ENCODE results near the gene KSR2.
"Not testable (repeated sequence)": the region's sequence is repeated elsewhere in the genome, so short reads cannot be mapped to it uniquely, and the experiment has no call there.

Gene KSR2

DNA sequence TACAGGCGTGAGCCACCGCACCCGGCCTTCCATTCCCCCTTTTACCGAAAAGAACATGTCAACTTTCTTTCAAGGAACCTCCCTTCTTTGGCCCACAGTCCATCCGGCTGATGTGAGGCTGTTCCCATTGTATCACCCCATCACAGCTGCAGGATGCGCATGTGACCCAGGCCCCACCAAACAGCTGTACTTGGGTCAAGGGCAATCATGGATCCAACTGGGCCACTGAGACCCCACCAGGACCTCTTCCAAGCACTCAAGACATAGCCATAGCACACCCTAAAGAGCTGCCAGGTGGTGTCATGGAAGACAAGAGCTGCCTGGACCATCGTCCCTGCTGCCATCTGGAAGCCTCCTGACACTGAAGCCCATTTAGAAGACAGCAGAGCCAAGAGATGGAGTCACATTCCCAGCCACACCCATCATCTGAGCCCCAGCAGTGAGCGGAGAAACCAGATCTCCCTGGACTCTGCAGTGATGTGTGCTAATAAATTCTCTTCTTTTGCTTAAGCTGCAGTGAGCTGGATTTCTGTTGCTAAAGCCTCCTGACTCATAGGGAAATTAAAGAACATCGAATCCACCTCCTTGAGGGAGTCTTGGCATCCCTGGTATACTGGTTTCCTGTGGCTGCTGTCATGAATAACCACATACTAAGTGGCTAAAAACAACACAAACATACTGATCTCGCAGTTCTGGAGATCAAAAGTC, 105.6 kb downstream of the KSR2 start:
- H3K4me1 Mint-ChIP-seq (ENCODE audit: low read depth): no peaks in the 10 kb centered on the region
- H3K27me3 Mint-ChIP-seq: peaks cover 11% of the 10 kb centered on the region
- no peak overlapping the region for H3K4me3 Mint-ChIP-seq
- H3K9me3 Mint-ChIP-seq (ENCODE audit: low read depth): no peaks in the 10 kb centered on the region
- no peak overlapping the region for H3K27ac Mint-ChIP-seq
- H3K36me3 Mint-ChIP-seq: no peaks in the 10 kb centered on the region

DNA sequence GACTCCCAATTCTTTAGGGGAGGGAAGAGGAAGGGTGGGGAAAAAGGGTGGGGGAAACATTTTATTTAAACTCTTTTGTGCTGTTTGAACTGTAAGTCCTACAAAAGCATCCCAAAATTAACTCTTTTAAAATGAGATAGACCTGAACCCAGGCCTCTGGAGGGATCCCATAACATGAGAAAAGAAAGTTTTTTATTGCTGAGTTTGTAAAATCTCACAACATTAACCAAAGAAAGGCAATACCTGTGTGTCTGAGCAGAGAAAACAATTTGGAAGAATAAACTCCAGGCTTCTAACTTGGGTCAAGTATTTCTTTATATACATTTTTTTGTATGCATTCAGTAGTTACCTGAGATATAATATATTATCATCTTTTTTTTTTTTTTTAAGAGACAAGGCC, 107.1 kb downstream of the KSR2 start:
- Mint-ChIP-seq H3K4me3 (no peak overlapping the region), H3K27me3 (peaks cover 11% of the 10 kb centered on the region), H3K27ac (no peak overlapping the region), H3K9me3 (ENCODE audit: low read depth) (no peaks in the 10 kb centered on the region), H3K36me3 (no peaks in the 10 kb centered on the region), H3K4me1 (ENCODE audit: low read depth) (no peaks in the 10 kb centered on the region)

DNA sequence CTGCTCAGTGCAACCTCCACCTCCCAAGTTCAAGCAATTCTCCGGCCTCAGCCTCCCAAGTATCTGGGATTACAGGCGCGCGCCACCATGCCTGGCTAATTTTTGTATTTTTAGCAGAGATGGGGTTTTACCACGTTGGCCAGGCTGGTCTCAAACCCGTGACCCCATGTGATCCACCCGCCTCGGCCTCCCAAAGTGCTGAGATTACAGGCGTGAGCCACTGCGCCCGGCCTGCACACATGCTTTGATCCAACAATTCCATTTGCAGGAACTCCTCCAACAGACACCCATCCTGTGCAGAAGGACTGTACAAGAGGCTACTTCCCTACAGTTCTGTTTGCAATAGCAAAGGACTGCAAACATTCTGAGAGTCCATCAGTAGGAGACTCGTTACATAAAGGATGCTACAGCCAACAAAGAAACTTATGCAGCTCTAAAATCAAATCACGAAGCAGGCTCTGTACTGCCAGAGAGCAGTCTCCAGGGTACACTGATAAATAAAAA, 108.0 kb downstream of the KSR2 start:
- H3K4me1 Mint-ChIP-seq (ENCODE audit: low read depth); H3K27ac Mint-ChIP-seq; H3K4me3 Mint-ChIP-seq; H3K36me3 Mint-ChIP-seq; H3K9me3 Mint-ChIP-seq (ENCODE audit: low read depth): not testable (repeated sequence)
- peaks cover 11% of the 10 kb centered on the region for H3K27me3 Mint-ChIP-seq

- Mint-ChIP-seq H3K27ac (no peak overlapping the region), H3K27me3 (peaks cover 11% of the 10 kb centered on the region), H3K36me3 (no peaks in the 10 kb centered on the region), H3K9me3 (ENCODE audit: low read depth) (no peaks in the 10 kb centered on the region), H3K4me3 (no peak overlapping the region), H3K4me1 (ENCODE audit: low read depth) (no peaks in the 10 kb centered on the region)
These were observed 108.7 kb downstream of the KSR2 start for GRCh38 chr12:117860111-117860510.

GRCh38 chr12:117857632-117858612, 110.9 kb downstream of the KSR2 start:
- Mint-ChIP-seq H3K27me3 (peaks cover under 1% of the 10 kb centered on the region), H3K36me3 (no peaks in the 10 kb centered on the region), H3K9me3 (ENCODE audit: low read depth) (no peaks in the 10 kb centered on the region), H3K4me1 (ENCODE audit: low read depth) (no peaks in the 10 kb centered on the region), H3K27ac (no peak overlapping the region), H3K4me3 (no peak overlapping the region)

- H3K36me3 Mint-ChIP-seq; H3K4me3 Mint-ChIP-seq; H3K9me3 Mint-ChIP-seq (ENCODE audit: low read depth); H3K4me1 Mint-ChIP-seq (ENCODE audit: low read depth); H3K27ac Mint-ChIP-seq; H3K27me3 Mint-ChIP-seq: not testable (repeated sequence)
These were observed 111.7 kb downstream of the KSR2 start for GRCh38 chr12:117857139-117857538.

GRCh38 chr12:117855165-117855564, 113.6 kb downstream of the KSR2 start:
- Mint-ChIP-seq H3K27ac (no peak overlapping the region), H3K9me3 (ENCODE audit: low read depth) (no peaks in the 10 kb centered on the region), H3K36me3 (no peaks in the 10 kb centered on the region), H3K4me3 (no peak overlapping the region), H3K4me1 (ENCODE audit: low read depth) (no peaks in the 10 kb centered on the region), H3K27me3 (peaks cover under 1% of the 10 kb centered on the region)

GRCh38 chr12:117854339-117855012, 114.3 kb downstream of the KSR2 start:
- peaks cover 4% of the 10 kb centered on the region for H3K27me3 Mint-ChIP-seq
- H3K4me3 Mint-ChIP-seq: no peak overlapping the region
- no peak overlapping the region for H3K27ac Mint-ChIP-seq
- H3K9me3 Mint-ChIP-seq (ENCODE audit: low read depth): no peaks in the 10 kb centered on the region
- H3K36me3 Mint-ChIP-seq: no peaks in the 10 kb centered on the region
- H3K4me1 Mint-ChIP-seq (ENCODE audit: low read depth): no peaks in the 10 kb centered on the region

- H3K9me3 Mint-ChIP-seq (ENCODE audit: low read depth): no peaks in the 10 kb centered on the region
- peaks cover 4% of the 10 kb centered on the region for H3K27me3 Mint-ChIP-seq
- no peak overlapping the region for H3K27ac Mint-ChIP-seq
- no peaks in the 10 kb centered on the region for H3K4me1 Mint-ChIP-seq (ENCODE audit: low read depth)
- H3K36me3 Mint-ChIP-seq: no peaks in the 10 kb centered on the region
- H3K4me3 Mint-ChIP-seq: no peak overlapping the region
These were observed 115.2 kb downstream of the KSR2 start for GRCh38 chr12:117853600-117853999.

DNA sequence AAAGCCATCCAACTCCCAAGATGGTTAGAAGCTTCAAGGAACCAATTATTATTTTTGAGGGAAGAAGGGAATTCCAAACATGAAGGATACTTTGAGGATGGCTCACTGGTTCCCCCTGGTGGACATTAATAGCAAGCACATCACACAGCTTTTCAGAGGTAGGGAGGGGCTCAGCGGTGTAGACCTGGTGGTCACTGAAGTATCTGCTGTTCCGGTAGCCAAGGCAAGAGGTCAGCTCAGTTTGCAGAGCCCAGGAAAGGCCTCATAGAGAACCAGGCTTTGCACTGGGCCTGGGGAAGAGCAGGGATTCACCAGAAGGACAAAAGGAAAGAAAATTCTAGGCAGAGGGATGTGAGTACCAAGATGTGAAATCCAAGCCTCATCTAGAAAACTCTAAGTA, 118.7 kb downstream of the KSR2 start:
- Mint-ChIP-seq H3K36me3 (no peaks in the 10 kb centered on the region), H3K27me3 (peaks cover 11% of the 10 kb centered on the region), H3K9me3 (ENCODE audit: low read depth) (no peaks in the 10 kb centered on the region), H3K4me3 (no peak overlapping the region), H3K27ac (no peak overlapping the region), H3K4me1 (ENCODE audit: low read depth) (no peaks in the 10 kb centered on the region)

- Mint-ChIP-seq H3K4me3 (no peak overlapping the region), H3K27me3 (peaks cover 15% of the 10 kb centered on the region), H3K4me1 (ENCODE audit: low read depth) (no peaks in the 10 kb centered on the region), H3K27ac (no peak overlapping the region), H3K36me3 (no peaks in the 10 kb centered on the region), H3K9me3 (ENCODE audit: low read depth) (no peaks in the 10 kb centered on the region)
These were observed 121.4 kb downstream of the KSR2 start for GRCh38 chr12:117847371-117847770.

- Mint-ChIP-seq H3K27me3 (peaks cover 17% of the 10 kb centered on the region), H3K4me1 (ENCODE audit: low read depth) (no peaks in the 10 kb centered on the region), H3K27ac (no peak overlapping the region), H3K4me3 (no peak overlapping the region), H3K9me3 (ENCODE audit: low read depth) (no peaks in the 10 kb centered on the region), H3K36me3 (no peaks in the 10 kb centered on the region)
These were observed 123.4 kb downstream of the KSR2 start for GRCh38 chr12:117845271-117845904.

- H3K27ac Mint-ChIP-seq: no peak overlapping the region
- H3K9me3 Mint-ChIP-seq (ENCODE audit: low read depth): no peaks in the 10 kb centered on the region
- H3K4me3 Mint-ChIP-seq: no peak overlapping the region
- peaks cover 16% of the 10 kb centered on the region for H3K27me3 Mint-ChIP-seq
- H3K36me3 Mint-ChIP-seq: no peaks in the 10 kb centered on the region
- no peaks in the 10 kb centered on the region for H3K4me1 Mint-ChIP-seq (ENCODE audit: low read depth)
These were observed 124.5 kb downstream of the KSR2 start for GRCh38 chr12:117844114-117844830.

- H3K9me3 Mint-ChIP-seq (ENCODE audit: low read depth): no peaks in the 10 kb centered on the region
These were observed 126.2 kb downstream of the KSR2 start for GRCh38 chr12:117842630-117843029.

More at GRCh38 chr12:117842630-117843029, 126.2 kb downstream of the KSR2 start:
- Mint-ChIP-seq H3K4me1 (ENCODE audit: low read depth) (no peaks in the 10 kb centered on the region), H3K27ac (no peak overlapping the region), H3K27me3 (peaks cover 14% of the 10 kb centered on the region), H3K4me3 (no peak overlapping the region), H3K36me3 (no peaks in the 10 kb centered on the region)
